ENCODE results near the gene GNG14.
A peak's percentile ranks its signal among the peaks of the same experiment; 100 is the strongest.
"Not testable (repeated sequence)": the region's sequence is repeated elsewhere in the genome, so short reads cannot be mapped to it uniquely, and the experiment has no call there.

GNG14 gene

GRCh38 chr19:12667731-12668302 is 20.0 kb upstream of the GNG14 start:
- DNase-seq: peak; percentile 28 to 73 (median 57)

GRCh38 chr19:12668346-12668745 is 19.5 kb upstream of the GNG14 start:
- DNase-seq: peak in 1 of 4 experiments; percentile 1

- peak; percentile 55 to 79 (median 66) for DNase-seq
These were observed 18.9 kb upstream of the GNG14 start for GRCh38 chr19:12668932-12669269.

GRCh38 chr19:12669270-12670158 is 18.3 kb upstream of the GNG14 start:
- DNase-seq: peak; percentile 86 to 91 (median 90)

- DNase-seq: no peak
These were observed 17.5 kb upstream of the GNG14 start for GRCh38 chr19:12670159-12670928.

GRCh38 chr19:12672744-12673143 is 15.1 kb upstream of the GNG14 start:
- no peak for DNase-seq

- DNase-seq: no peak
These were observed 12.4 kb upstream of the GNG14 start for GRCh38 chr19:12675399-12675798.

GRCh38 chr19:12675940-12676339 is 11.9 kb upstream of the GNG14 start:
- DNase-seq: no peak

- DNase-seq: peak; percentile 83 to 92 (median 86)
These were observed 11.4 kb upstream of the GNG14 start for GRCh38 chr19:12676384-12676792.

- no peak for DNase-seq
These were observed 10.9 kb upstream of the GNG14 start for GRCh38 chr19:12676928-12677327.

- not testable (repeated sequence) for DNase-seq
These were observed 9.8 kb upstream of the GNG14 start for GRCh38 chr19:12678039-12678438.

- DNase-seq: no peak
These were observed 7.8 kb upstream of the GNG14 start for GRCh38 chr19:12680034-12680433.

- DNase-seq: peak; percentile 96 to 99 (median 98)
These were observed 6.5 kb upstream of the GNG14 start, which contains the start of gene DHPS for GRCh38 chr19:12681074-12681987. Gene DHPS, minus strand, starts transcription at chr19:12681880. Its CDS starts 114 bp downstream, at chr19:12681766.

- no peak for DNase-seq
These were observed 2.0 kb upstream of the GNG14 start for GRCh38 chr19:12685831-12686230.

- DNase-seq: no peak
These were observed 1.2 kb downstream of the GNG14 start for GRCh38 chr19:12689012-12689411.

- DNase-seq: no peak
These were observed 1.9 kb downstream of the GNG14 start for GRCh38 chr19:12689581-12690216.

- DNase-seq: no peak
These were observed 5.2 kb downstream of the GNG14 start for GRCh38 chr19:12692960-12693359.

GRCh38 chr19:12694641-12695040 is 6.8 kb downstream of the GNG14 start:
- DNase-seq: no peak

- DNase-seq: no peak
These were observed 7.3 kb downstream of the GNG14 start for GRCh38 chr19:12695096-12695495.

- no peak for DNase-seq
These were observed 7.7 kb downstream of the GNG14 start for GRCh38 chr19:12695514-12695913.

- DNase-seq: peak in 1 of 4 experiments; percentile 18
These were observed 8.2 kb downstream of the GNG14 start for GRCh38 chr19:12695997-12696365.

Data from suppressor macrophage (primary cell).